Endothelial cell of umbilical vein (primary cell): ENCODE data around the gene GJA10.

Experiments
- EZH2 ChIP-seq: IDR thresholded peaks from 2 replicates; pipeline ENCODE4 v1.6.1; 2012; ENCODE audit warnings: borderline replicate concordance, low read depth, mild to moderate bottlenecking, moderate library complexity, low read length, inconsistent platforms; ENCODE audit not compliant: severe bottlenecking
- FOS ChIP-seq: IDR thresholded peaks from 2 replicates; pipeline ENCODE4 v1.6.1; 2011; ENCODE audit warnings: mild to moderate bottlenecking, low read length, moderate library complexity, borderline replicate concordance; ENCODE audit not compliant: insufficient read depth
- GATA2 ChIP-seq: IDR thresholded peaks from 2 replicates; pipeline ENCODE4 v1.7.0; 2011; ENCODE audit warnings: low read depth, mild to moderate bottlenecking, moderate library complexity, mixed read lengths, low read length; ENCODE audit not compliant: insufficient read length, insufficient read depth
- JUN ChIP-seq: IDR thresholded peaks from 2 replicates; pipeline ENCODE4 v1.6.1; 2011; ENCODE audit warnings: borderline replicate concordance, low read depth; ENCODE audit not compliant: insufficient read length, insufficient read depth
- POLR2A ChIP-seq: IDR thresholded peaks from 2 replicates; pipeline ENCODE4 v1.6.1; 2012; ENCODE audit warnings: low read depth, mild to moderate bottlenecking, control low read depth, low read length
- POLR2AphosphoS5 ChIP-seq: IDR thresholded peaks from 2 replicates; pipeline ENCODE4 v1.6.1; 2012; ENCODE audit warnings: low read depth, mild to moderate bottlenecking, control low read depth, low read length, moderate library complexity; ENCODE audit not compliant: insufficient read depth
- TF ChIP-seq, protein P1 (sequence below), 2 donors: IDR thresholded peaks; 1 replicate in 1 of 2; 2 replicates in 1 of 2; pipeline ENCODE4 v1.5.1; 2011; ENCODE audit warnings: low read length in 2 of 2, mild to moderate bottlenecking in 2 of 2, moderate library complexity in 2 of 2, control low read depth in 1 of 2, inconsistent platforms in 1 of 2, low read depth in 1 of 2; ENCODE audit not compliant: insufficient read depth in 1 of 2; ENCODE audit errors: extremely low read depth in 1 of 2
- TF ChIP-seq, protein P2 (sequence below): IDR thresholded peaks from 2 replicates; pipeline ENCODE4 v1.6.1; 2011; ENCODE audit not compliant: insufficient read depth, insufficient read length

DNA sequence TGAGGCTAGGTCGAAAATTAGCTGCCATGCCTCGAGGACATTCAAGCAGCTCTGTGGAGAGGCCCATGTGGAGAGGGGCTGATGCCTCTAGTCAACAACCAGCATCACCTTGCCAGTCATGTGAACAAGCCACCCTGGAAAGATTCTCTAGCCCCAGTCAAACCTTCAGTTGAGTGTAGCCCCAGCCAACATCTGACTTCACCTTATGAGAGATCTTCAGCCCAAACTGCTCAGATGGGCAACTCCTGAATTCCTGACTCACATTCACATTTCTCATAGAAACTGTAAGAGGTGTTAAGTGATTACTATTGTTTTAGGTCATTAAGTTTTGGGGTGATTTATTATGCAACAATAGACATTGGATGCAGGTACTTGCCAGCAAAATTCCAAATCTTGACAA is 44.9 kb downstream of the GJA10 start:
- TF ChIP-seq EZH2 (no peak), POLR2AphosphoS5 (no peak), FOS (no peak), POLR2A (no peak), JUN (no peak), GATA2 (no peak)
- TF ChIP-seq, protein P1, sequence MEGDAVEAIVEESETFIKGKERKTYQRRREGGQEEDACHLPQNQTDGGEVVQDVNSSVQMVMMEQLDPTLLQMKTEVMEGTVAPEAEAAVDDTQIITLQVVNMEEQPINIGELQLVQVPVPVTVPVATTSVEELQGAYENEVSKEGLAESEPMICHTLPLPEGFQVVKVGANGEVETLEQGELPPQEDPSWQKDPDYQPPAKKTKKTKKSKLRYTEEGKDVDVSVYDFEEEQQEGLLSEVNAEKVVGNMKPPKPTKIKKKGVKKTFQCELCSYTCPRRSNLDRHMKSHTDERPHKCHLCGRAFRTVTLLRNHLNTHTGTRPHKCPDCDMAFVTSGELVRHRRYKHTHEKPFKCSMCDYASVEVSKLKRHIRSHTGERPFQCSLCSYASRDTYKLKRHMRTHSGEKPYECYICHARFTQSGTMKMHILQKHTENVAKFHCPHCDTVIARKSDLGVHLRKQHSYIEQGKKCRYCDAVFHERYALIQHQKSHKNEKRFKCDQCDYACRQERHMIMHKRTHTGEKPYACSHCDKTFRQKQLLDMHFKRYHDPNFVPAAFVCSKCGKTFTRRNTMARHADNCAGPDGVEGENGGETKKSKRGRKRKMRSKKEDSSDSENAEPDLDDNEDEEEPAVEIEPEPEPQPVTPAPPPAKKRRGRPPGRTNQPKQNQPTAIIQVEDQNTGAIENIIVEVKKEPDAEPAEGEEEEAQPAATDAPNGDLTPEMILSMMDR (IDR thresholded peaks at IDR 0.05; ENCODE audit: extremely low read depth in 1 of 2, insufficient read depth in 1 of 2, low read depth in 1 of 2, low read length in 2 of 2): no peak
- TF ChIP-seq, protein P2, sequence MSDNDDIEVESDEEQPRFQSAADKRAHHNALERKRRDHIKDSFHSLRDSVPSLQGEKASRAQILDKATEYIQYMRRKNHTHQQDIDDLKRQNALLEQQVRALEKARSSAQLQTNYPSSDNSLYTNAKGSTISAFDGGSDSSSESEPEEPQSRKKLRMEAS: no peak
